GM19351 (cell line): Measurements from ENCODE around the gene WDFY2.
A peak's percentile ranks its signal among the peaks of the same experiment; 100 is the strongest.

Experiments used
- ATAC-seq: cut with Tn5 transposase; IDR thresholded peaks from one replicate; pipeline ENCODE4 v1.9.1; 2021; ENCODE audit warnings: mild to moderate bottlenecking, moderate library complexity; ENCODE audit not compliant: unreplicated experiment

The WDFY2 gene

DNA sequence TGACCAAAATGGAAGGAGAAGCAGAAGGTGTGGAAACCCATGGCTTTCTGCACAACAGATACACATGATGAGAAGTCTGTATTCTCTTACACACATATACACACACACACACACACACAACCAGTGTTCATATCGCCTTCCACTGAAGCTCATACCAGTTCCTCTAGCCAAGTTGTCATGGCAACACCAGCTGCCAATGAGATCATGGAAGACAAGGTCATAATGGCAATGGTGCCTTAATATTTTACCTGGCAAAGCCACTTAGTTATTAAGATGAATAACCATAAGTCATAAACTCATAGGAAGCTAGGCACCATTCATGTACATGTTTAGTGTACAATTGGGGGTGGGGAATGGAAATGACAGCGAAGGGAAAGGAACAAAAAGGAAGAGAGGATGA is 222.3 kb downstream of the WDFY2 start:
- ATAC-seq, result no peak

- no peak for ATAC-seq
Observed at GRCh38 chr13:51807041-51807440, 222.8 kb downstream of the WDFY2 start.

DNA sequence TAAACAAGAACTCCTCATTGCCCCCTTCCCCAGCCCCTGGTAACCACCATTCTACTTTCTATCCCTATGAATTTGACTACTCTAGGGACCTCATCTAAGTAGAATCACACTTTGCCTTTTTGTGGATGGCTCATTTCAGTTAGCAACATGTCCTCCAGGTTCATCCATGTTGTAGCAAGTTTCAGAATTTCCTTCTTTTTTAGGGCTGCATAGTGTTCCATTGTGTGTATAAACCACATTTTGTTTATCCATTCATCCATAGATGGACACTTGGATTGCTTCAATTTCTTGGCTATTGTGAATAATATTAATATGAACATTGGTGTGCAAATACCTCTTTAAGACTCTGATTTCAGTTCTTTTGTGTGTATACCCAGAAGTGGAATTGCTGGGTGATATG is 224.5 kb downstream of the WDFY2 start:
- no peak for ATAC-seq

DNA sequence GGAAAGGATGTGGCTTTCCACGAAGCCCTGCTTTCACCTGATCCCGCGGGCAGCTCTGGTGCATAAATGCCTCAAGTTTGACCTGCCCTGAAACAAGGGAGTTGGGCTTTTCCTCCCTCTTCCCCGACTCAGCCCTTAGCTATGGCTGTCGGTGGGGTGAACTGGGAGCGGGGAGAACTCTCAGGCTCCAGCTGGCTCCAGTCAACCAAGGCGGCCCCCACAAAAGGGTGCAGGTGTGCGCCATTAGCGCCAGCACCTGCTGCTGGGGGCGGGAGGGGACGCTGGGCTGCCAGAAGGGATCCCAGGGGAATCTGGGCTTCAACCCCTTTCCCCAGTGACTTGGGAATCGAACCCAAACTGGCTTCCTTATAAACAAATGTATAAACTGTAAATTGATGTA is 226.8 kb downstream of the WDFY2 start:
- ATAC-seq, result no peak

GRCh38 chr13:51811920-51812451 is 227.7 kb downstream of the WDFY2 start:
- no peak for ATAC-seq

DNA sequence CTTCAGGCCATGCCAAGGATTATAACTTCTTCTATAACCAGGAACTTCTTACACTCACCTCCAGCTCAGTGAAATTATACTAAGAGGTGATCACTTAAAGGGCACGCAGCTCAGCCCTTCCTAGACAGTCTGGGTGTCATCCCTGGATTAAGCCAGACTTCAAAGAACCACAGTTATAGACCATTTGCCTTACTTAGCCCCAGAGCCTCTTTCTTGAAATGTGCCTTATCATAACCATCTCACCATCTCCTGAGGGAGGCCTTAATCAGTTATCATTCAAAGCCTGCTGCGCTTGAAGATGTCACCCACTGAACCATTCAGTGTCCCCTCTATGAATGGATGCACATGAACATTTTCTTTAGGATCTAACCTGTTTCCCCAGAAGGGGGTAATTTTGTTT is 229.8 kb downstream of the WDFY2 start:
- no peak for ATAC-seq

DNA sequence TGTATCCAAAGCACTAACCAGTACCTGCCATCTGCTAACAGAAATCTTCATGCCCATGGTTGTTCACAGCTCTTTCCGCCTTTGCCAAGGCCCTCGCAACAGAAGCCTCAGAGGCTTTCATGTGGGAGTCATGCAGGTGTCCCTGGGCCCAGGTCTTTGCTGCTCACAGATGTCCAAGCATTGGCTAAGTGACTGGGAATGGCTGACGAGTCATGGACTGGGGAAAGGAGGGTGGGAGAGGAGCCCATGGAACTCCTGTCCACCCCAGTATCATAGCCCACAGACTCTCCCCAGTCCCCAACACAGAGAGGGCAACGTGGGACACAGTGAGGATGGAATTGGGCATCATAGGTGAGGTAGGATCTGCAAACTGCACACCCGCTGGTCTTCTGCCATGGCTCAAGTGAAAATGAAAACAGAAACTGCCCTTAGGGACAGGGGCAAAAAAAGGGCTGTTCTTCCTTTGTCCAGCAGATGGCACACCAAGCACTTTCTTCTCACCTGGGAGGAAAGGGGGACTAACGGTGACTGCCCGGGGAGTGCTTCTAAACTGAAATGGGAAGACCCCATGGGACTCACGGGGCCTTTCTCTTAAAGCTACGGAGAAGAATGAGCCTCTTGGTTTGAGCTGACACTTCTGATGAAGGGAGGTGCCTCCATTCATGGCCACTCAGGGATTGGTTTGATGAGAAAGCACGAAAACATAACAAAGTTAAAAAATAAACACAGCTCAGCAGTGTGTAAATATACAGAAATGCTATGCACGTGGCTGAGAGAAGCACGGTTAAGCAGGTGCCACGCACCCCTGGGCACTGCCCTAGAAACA is 230.8 kb downstream of the WDFY2 start:
- peak; percentile 91 for ATAC-seq

GRCh38 chr13:51815848-51816247 is 231.6 kb downstream of the WDFY2 start:
- no peak for ATAC-seq

- no peak for ATAC-seq
Observed at GRCh38 chr13:51816604-51817249, 232.5 kb downstream of the WDFY2 start.
